Measurements from ENCODE around the gene F10.

The F10 gene

GRCh38 chr13:113086991-113087922 lies 35.3 kb upstream of the F10 start:
- no peak for DNase-seq (ENCODE audit: low spot score)

- no peak for DNase-seq (ENCODE audit: low spot score)
These were observed 34.5 kb upstream of the F10 start for GRCh38 chr13:113087923-113088690.

GRCh38 chr13:113088691-113089020 lies 33.9 kb upstream of the F10 start:
- no peak for DNase-seq (ENCODE audit: low spot score)

- no peak for DNase-seq (ENCODE audit: low spot score)
These were observed 32.7 kb upstream of the F10 start for GRCh38 chr13:113089693-113090414.

- DNase-seq (ENCODE audit: low spot score), result no peak
These were observed 32.2 kb upstream of the F10 start for GRCh38 chr13:113090415-113090770.

GRCh38 chr13:113090806-113091205 lies 31.8 kb upstream of the F10 start:
- no peak for DNase-seq (ENCODE audit: low spot score)

- DNase-seq (ENCODE audit: low spot score), result no peak
These were observed 31.3 kb upstream of the F10 start for GRCh38 chr13:113091211-113091771.

GRCh38 chr13:113091891-113092775 lies 30.5 kb upstream of the F10 start:
- DNase-seq (ENCODE audit: low spot score), result no peak

GRCh38 chr13:113092776-113093579 lies 29.6 kb upstream of the F10 start:
- DNase-seq (ENCODE audit: low spot score), result no peak

GRCh38 chr13:113093580-113094409 lies 28.8 kb upstream of the F10 start:
- DNase-seq (ENCODE audit: low spot score), result no peak

- DNase-seq (ENCODE audit: low spot score), result no peak
These were observed 28.2 kb upstream of the F10 start for GRCh38 chr13:113094410-113094800.

- DNase-seq (ENCODE audit: low spot score), result no peak
These were observed 27.2 kb upstream of the F10 start for GRCh38 chr13:113095146-113096051.

- DNase-seq (ENCODE audit: low spot score), result no peak
These were observed 26.4 kb upstream of the F10 start for GRCh38 chr13:113096052-113096744.

GRCh38 chr13:113096745-113097305 lies 25.8 kb upstream of the F10 start:
- DNase-seq (ENCODE audit: low spot score), result no peak

GRCh38 chr13:113097651-113098050 lies 24.9 kb upstream of the F10 start:
- no peak for DNase-seq (ENCODE audit: low spot score)

GRCh38 chr13:113098162-113098732 lies 24.4 kb upstream of the F10 start:
- no peak for DNase-seq (ENCODE audit: low spot score)

- DNase-seq (ENCODE audit: low spot score), result no peak
These were observed 23.5 kb upstream of the F10 start for GRCh38 chr13:113099142-113099541.
